GM19239 (cell line): ENCODE data around the gene BEST3.
A peak's percentile ranks its signal among the peaks of the same experiment; 100 is the strongest.

Experiments used
- DNase-seq: peaks from one replicate; pipeline ENCODE4 v3.0.0; 2011; ENCODE audit warnings: low spot score; ENCODE audit not compliant: insufficient read length
- FAIRE-seq: peaks from 2 replicates; lab custom pipeline; 2011; peaks lifted over from hg19 to GRCh38; lab: Jason Lieb, UNC

The BEST3 gene

DNA sequence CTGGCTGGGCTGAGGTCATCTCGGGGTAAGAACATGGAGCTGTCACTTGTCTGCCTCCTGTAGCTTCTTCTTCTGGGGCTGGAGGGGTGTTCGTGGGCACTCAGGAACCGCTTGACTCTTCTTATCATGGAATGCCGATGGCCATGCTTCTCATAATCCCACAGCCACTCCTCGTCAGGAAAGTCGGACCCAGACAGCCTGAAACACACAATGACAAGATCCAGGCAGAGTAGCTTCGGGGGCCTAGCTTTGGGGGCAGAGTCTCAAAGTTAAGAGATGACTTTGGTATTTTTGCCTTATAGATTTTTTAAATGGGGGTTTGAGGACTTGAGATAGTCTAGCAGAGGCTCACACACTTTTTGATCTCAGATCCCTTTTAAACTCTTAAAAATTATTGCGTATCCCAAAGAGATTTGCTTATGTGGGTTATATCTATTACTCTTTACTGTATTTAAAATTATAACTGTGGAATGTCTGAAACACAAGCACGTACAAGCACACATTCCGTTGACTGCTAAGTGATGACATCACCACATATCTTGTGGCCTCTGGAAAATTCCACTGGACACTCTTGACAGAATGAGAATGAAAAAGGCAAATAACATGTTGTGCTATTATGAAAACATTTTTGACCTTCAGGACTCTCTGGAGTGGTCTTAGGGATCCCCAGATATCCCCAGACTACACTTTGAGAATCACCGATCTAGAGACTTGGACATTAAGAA is 43.3 kb downstream of the BEST3 start:
- no peak for FAIRE-seq

DNA sequence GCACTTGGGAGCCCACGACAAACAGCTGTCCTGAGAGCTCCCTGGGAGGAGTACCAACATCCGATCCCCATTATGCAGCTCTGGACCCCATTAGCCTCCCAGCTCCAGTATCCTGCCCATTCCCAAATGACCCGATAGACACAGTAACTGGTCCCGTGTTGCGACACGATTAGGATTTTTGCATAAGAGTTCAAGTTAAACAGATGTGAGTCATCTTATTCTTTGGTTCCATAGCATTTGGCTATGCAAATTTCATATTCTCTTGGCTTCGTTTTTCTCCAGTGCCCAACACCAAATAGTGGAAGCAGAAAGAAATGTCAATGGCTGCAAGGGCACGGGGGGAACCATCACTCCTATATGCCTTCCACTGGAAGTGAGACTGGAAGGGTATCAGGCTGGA is 45.4 kb downstream of the BEST3 start:
- no peak for DNase-seq
- FAIRE-seq, result no peak

More for the DNA sequence above, 43.3 kb downstream of the BEST3 start:
- no peak for DNase-seq

DNA sequence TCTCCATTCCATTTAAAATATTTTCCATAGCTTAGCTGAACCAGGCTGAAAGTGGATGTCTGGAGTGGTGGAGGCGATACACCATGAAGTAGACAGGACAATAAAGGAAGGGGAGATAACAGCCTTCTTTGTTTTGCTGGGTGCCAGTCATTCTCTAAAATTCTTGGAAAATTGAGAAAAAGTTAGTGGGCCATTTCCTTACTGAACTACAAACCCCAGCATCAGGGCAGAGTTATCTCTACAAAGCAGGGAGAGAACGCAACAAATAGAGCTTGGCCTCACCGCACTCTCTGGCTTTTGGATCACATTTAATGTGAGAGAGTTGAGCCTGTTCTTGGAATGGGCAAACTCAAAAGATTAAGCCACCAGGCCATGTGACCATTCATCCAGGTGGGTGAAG is 47.2 kb downstream of the BEST3 start:
- FAIRE-seq (no peak), DNase-seq (no peak)

DNA sequence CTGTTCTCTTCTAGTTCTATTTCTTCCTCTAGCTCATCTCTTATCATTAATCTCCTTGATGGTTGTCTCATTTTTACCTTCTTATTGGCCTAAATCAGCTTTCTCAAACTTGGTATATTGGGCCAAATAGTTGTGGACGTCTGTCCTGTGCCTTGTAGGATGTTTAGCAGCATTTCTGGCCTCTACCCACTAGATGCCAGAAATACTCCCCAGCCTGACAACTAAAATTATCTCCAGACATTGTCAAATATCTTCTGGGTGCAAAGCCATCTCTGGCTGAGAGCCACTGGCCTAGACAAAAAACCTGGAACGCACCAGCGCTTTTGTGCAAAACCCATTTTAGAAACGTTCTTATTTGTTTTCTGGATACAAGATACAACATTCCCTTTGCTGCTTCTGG is 49.6 kb downstream of the BEST3 start:
- DNase-seq, result no peak
- FAIRE-seq, result no peak

DNA sequence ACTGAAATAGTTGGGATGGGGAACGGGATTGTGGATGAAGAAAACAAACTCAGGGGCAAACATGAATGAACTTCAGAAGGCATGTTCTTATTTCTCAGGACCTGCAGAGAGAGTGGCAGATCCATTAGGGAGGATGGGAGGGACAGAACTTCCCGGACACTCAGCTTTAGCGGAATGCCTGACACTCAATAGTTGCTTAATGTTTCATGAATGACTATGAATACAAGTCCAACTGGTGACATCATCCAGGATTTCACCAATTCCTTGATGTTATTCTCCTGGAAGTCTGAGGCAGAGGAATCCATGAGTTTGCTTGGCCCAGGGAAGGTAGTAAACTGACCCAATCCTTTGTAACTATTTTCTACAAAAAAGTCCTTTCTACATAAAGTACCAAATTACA is 50.6 kb downstream of the BEST3 start:
- DNase-seq (no peak), FAIRE-seq (no peak)

DNA sequence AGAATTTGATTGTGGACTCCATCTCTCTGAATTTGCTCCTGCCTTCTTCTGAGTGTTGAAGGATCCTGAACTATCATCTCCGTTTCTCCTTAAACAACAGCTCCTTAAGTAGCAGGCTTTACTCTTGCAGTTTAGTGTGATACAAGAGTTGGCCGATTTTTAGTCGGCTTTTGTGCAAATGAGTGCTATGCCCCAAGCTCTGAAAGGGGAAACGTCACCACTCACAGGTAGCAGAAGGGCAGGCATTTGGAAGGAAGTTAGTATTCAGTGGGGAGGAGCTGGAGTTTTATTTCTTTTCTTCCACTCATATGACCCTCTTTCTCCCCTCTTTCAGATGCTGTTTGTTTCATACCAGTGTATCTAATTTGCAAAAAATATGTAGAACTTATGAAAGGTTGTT is 51.9 kb downstream of the BEST3 start:
- FAIRE-seq (no peak), DNase-seq (no peak)

DNA sequence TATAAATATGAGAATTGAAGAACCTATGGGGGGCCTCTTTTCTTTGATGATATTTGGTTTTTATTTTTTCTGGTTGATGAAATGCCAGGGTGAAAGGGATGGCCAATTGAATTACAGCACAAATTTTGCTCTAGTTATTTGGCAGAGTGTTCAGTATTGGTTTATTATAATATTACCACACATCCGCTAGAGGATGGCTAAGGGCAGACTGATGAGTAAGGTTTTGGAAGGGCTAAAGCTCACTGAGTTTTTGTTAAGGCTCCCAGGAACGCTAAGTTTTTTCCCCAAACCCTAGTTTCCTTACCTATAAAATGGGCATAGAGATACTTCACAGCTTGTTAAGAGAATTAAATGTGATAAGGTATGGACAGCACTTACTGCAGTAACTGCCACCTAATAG is 54.1 kb downstream of the BEST3 start:
- DNase-seq (no peak), FAIRE-seq (no peak)

DNA sequence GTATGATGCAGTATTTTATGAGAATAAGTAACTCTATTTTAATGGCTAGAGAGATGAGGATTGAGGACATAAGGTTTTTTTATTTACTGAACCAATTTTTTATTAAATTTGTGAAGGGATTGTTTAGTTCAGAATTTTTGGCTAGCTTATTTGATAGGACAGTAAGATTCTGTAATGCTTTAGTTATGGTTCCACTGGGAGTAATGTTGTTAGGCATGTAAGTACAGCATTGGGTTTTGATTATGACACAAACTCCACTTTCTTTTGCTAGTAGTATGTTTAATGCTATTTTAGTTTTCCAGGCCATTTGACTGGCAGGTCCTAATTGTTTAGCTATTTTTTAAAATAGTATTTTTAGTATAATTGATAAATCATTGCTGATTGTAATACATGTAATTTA is 54.6 kb downstream of the BEST3 start:
- DNase-seq (no peak), FAIRE-seq (no peak)

DNA sequence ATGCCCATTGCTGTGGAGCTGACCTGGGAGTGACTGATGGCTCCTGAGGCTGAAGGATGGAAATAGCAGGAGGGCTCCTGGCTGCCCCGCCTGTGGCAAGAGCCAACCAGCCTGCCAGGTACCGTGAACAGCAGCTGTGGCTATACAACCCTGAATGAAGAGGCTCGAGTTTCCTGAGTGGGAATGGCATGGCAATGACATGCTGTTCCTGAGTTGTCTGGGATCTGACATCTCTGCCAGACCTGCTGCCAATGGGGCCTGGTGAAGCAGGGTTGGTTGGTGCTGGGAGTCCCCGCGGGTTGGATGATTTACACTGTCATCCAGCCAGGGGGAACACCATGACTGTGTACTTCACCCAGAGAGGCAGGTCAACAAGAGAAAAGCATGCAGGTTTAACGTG is 56.6 kb downstream of the BEST3 start:
- DNase-seq, result no peak
- no peak for FAIRE-seq

DNA sequence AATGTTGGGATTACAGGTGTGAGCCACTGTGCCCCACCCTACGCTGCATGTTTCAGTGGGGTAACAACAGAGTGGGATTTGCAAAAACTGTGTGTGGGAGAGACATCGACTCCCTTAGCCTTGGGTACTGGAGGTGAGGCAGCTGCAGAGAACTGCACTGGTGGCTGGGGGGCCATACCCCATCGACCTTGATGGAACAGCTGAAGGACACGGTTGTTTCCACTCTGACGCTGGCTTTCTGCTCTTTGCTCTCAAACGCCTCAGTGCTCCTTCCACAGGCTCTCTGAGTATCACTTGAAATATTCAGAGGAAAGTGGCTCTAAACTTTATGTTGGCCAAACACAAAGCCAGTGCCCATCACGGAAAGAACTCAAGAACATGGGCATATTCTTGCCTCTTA is 57.6 kb downstream of the BEST3 start:
- FAIRE-seq (no peak), DNase-seq (no peak)

DNA sequence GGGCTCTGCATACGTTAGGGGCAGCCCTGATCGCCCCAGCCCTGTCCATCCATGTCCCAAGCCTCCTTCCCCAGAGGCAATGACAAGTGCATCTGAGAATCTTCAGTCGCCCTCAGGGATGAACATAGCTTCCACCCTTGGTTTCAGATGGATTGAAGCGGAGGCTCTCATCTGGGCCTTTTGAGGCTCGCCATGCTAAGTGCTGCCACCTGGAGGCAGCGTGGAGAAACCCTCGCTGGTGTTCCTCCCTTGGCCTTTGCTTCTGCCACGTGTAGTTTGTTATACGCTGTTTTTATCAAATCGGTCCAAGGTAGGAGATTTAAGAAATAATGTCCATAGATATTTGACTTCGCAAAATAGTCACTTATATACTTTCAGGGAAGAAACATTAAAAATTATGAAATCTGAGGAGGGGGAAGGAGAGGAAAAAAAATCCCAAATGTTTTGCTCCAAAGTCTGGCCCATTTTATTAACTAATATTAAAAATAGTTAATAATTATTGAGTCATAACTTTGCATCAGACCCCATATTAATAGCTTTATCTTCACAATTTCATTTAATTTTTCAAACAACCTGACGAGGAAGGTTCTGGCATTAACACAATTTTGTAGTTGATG is 59.6 kb downstream of the BEST3 start:
- FAIRE-seq, result peak; percentile 57

DNA sequence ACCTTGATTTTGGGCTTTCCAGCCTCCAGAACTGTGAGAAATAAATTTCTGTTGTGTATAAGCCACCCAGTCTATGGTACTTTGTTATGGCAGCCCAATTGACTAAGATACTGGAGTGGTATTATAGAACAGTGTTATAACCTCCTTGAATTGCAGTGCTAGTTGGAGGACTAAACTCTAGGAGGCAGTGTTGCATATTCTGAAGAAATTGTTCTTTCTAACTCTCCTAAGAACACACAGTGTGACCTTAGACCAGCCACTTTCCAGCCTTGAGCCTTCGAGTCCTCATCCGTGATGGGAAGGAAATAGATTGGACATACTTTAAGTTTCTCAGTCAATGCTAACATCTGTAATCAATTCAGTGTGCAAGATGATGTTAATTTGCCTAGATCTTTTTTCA is 66.0 kb downstream of the BEST3 start:
- DNase-seq (no peak), FAIRE-seq (no peak)

More for the DNA sequence above, 59.6 kb downstream of the BEST3 start:
- DNase-seq, result peak; percentile 59

DNA sequence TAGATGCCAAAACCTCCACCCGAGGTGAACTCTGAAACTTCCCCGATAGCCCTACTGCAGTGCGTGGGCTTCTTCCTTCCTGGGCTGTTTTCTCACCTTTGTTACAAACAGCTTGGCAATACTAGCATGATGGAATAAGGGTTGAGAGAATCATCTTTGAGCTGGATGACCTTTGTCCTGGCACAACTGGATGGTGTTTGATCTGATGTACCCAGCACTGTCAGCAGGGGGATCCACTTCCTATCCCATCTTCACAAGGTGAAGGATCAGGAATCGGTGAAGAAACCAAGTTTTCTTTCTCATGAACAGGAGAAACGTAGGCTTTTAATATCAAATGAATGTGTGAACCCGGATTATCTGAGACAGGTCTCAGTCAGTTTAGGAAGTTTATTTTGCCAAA is 68.9 kb downstream of the BEST3 start:
- no peak for FAIRE-seq
- no peak for DNase-seq

DNA sequence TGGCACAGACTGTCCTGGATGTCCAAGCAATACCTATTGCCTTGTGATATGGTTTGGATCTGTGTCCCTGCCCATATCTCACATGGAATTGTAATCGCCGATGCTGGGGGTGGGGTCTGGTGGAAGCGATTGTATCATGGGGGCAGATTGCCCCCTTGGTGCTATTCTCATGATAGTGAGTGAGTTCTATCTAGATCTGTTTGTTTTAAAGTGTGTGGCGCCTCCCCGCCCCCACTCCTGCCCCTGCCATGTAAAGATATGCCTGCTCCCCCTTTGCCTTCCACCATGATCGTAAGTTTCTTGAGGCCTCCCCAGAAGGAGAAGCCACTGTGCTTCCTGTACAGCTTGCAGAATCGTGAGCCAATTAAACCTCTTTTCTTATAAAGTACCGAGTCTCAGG is 71.6 kb downstream of the BEST3 start:
- no peak for DNase-seq
- FAIRE-seq, result no peak

DNA sequence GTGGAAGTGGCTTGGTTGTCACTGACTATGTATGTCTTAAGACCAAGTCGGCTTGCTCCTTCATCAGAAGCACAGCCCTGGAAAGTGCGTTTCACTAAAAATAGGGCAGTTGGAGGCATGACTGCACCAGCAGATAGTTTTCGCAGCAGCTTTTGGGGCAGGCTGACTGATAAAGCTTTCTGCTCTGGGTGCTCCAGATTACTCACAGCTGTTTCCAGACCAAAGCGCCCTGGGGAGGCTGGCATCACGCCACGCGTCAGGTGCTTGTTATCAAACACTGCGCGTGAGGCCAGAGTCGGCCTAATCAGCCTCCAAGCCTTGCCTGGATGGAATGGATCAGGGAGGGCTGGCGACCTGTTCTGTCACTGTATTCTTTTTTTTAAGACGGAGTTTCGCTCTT is 75.1 kb downstream of the BEST3 start:
- DNase-seq (no peak), FAIRE-seq (no peak)

DNA sequence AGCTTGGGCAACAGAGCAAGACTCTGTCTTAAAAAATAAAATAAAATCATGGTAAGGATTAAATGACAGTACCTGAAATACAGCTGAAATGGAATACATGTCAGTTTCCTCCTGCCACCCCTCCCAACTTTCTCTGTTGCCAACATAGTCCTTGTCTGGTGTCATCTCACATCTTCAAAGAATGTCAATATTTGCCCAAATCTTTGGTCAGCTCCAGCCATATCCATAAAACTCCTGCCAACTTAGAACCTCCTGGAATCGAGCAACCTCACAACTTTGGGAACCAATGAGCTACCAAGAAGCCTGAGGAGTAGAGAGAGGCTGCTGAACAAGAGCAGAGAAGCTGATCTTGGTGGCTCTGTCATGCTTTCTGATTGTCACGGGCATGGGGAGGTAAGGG is 77.6 kb downstream of the BEST3 start:
- DNase-seq (no peak), FAIRE-seq (no peak)

DNA sequence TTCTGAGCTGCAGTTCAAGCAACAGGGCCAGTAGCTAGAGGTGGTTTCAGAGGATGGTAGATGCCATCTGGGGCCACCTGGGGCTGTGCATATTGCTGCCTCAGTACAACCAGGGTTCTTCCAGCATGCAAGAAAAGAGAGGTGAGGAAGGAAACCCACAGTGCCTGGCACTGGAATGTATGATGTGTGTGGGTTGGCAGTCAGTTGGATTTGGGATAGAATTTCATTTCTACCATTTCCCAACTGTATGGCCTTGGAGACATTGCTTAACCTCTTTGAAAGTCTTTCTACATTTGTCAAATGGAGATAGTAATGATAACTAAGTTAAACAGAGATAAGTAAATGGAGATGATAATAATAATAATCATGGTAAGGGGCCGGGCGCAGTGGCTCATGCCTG is 78.2 kb downstream of the BEST3 start:
- DNase-seq (no peak), FAIRE-seq (no peak)

DNA sequence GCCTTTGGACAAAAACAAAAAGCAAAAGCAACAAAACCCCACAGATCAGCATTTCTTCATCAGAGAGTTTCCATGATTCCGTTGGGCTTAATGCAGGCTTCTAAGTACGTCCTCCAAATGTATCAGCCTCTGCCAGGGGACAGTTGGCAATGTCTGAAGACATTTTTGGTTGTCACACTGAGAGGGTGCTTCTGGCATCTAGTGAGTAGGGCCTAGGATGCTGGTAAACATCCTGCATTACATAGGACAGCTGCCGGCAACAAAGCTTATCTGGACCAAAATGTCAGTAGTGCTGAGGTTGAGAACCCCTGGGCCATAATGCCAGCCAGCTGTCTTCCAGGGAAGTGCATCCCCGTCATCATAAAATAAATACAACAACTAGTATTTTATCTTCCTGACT is 79.0 kb downstream of the BEST3 start:
- FAIRE-seq (no peak), DNase-seq (no peak)

DNA sequence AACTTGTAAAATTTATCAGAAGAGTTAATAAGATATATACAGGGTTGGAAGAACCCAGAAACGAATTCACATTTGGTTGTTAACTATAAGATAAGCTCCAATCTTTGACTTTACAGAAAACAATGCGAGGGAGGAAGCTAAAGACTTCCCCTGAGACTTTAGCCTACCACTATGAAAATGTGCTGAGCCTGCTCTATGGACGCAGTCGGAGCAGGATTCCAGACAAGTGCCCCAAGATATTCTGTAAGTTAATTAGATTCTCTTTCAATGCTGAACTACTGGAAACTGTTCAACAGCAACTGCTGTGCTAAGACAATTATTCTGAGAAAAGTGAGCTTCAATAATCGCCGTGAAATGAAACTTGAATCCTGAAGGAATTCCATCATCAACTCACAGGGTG is 80.1 kb downstream of the BEST3 start:
- DNase-seq (no peak), FAIRE-seq (no peak)

DNA sequence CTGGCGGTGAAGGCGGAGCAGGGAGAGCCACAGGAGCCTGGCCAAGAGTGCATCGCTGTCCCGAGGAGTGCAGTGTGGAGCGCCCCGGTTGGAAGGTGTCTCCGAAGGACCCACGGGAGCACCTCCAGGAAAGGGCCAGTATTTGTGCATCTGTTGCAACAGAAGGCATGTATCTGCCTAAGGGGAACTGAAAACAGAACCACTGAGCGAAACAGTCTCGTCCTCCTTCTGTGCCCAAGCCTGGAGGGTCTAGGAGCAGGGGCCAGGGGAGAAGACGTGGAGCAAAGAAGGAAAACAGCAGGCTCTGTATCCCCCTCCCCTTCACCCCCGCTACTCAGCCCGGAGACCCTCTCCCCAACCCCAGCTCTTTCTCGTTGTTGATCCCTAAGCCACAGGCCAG is 83.1 kb downstream of the BEST3 start:
- DNase-seq (no peak), FAIRE-seq (no peak)

DNA sequence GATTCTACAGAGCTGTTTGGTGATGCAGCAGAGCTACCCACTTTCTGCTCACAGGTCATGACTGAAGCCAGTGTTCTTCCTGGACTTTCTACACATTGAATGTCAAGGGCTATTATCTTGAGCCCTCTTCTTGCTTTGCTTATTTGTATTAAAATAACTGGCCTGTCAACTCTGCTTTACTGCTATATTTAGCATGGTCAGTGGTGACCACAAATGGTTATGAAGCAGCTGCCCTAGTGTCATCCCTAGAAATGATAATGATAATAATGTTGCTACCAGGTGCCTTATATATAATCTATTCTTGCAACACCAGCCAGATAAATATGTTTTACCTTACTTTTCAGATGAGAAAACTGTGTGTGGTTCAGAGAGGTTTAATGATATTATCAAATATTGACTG is 85.8 kb downstream of the BEST3 start:
- FAIRE-seq, result no peak
- no peak for DNase-seq

DNA sequence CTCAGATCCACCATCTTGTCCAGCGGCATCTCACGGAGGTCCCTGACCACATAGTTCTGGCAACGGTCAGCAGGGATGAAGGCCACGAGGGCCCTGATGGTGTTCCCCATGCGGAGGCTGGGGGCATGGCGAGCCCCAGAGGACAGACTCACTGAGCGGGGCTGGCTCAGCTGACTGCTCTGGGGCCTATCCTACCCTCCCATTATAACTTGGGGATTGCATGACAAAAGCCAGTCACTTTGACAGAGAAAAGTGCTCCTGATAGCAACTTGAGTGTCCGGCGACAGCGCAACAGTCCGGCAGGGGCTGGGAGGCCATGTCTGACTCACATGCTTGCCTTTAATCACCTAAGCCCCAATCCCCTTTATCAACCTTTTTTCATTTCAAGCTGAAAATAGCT is 88.4 kb downstream of the BEST3 start, which contains the start of gene LRRC10:
TSS of gene LRRC10 (minus strand) at position 179 of the 400 bp plus-strand sequence. CDS start at position 110, 69 bp downstream.
- no peak for DNase-seq
- no peak for FAIRE-seq
